AG04450 (cell line): ENCODE results near the gene GAREM2. TPM values are rescaled to one million over a fixed set of nuclear protein-coding genes. Genes with fewer than 3 reads are reported as not detected.

Experiments used
- CTCF ChIA-PET: fragments of 300-600, 350-600 bp; formaldehyde crosslinking; extraction: SDS; loops from one replicate; lab custom pipeline; 2022; ENCODE audit warnings: antibody characterized with exemption, inconsistent platforms; lab: Charles Lee
- POLR2A ChIA-PET: fragments of 350-600 bp; formaldehyde crosslinking; extraction: SDS; loops from one replicate; lab custom pipeline; 2021; ENCODE audit warnings: antibody characterized with exemption, inconsistent platforms; lab: Yijun Ruan, JAX
- DNase-seq: peaks from one replicate; pipeline ENCODE4 v3.0.0-alpha.2; 2011; ENCODE audit warnings: low read depth, low spot score
- H3K27ac ChIP-seq: one replicate; pipeline ENCODE4 v1.5.1; 2012; ENCODE audit warnings: low read depth, low read length, control low read depth
- H3K27me3 ChIP-seq: one replicate; pipeline ENCODE4 v1.6.0; 2012; ENCODE audit warnings: low read length; ENCODE audit not compliant: control insufficient read depth, insufficient read depth
- H3K4me3 ChIP-seq: 2 replicates; pipeline ENCODE4 v1.5.1; 2011; ENCODE audit warnings: mild to moderate bottlenecking, low read depth, low read length, control low read depth
- H3K9me3 ChIP-seq: 2 replicates; pipeline ENCODE4 v1.5.1; 2012; ENCODE audit warnings: low read length; ENCODE audit not compliant: control insufficient read depth, insufficient read depth
- polyA plus RNA-seq: library from polyadenylated mRNA; depleted of rRNA; stranded (reverse); fragments of >200 nt; gene quantifications from 2 replicates; pipeline ENCODE4 v1.2.3, GENCODE V29; 2011
- TF ChIP-seq, protein P1 (sequence below): IDR thresholded peaks from 2 replicates; pipeline ENCODE4 v1.5.1; 2011; ENCODE audit warnings: low read depth, low read length, control low read depth, inconsistent platforms

Gene GAREM2
- polyA plus RNA-seq, 1 experiment, result 2.8 TPM

GRCh38 chr2:26195040-26195984 lies 22.4 kb downstream of the GAREM2 start:
- Histone ChIP-seq H3K27me3 (no peaks in the 10 kb centered on the region), H3K4me3 (no peak overlapping the region), H3K9me3 (no peaks in the 10 kb centered on the region), H3K27ac (no peak overlapping the region)
- ChIA-PET CTCF (no interaction called here), POLR2A (interaction anchor here (0.8 kb wide), 1 partner anchor 136 kb away, joined by 4 read pairs; no protein-coding TSS in a partner anchor)
- DNase-seq, result no peak
- TF ChIP-seq, protein P1, sequence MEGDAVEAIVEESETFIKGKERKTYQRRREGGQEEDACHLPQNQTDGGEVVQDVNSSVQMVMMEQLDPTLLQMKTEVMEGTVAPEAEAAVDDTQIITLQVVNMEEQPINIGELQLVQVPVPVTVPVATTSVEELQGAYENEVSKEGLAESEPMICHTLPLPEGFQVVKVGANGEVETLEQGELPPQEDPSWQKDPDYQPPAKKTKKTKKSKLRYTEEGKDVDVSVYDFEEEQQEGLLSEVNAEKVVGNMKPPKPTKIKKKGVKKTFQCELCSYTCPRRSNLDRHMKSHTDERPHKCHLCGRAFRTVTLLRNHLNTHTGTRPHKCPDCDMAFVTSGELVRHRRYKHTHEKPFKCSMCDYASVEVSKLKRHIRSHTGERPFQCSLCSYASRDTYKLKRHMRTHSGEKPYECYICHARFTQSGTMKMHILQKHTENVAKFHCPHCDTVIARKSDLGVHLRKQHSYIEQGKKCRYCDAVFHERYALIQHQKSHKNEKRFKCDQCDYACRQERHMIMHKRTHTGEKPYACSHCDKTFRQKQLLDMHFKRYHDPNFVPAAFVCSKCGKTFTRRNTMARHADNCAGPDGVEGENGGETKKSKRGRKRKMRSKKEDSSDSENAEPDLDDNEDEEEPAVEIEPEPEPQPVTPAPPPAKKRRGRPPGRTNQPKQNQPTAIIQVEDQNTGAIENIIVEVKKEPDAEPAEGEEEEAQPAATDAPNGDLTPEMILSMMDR, result no peak

DNA sequence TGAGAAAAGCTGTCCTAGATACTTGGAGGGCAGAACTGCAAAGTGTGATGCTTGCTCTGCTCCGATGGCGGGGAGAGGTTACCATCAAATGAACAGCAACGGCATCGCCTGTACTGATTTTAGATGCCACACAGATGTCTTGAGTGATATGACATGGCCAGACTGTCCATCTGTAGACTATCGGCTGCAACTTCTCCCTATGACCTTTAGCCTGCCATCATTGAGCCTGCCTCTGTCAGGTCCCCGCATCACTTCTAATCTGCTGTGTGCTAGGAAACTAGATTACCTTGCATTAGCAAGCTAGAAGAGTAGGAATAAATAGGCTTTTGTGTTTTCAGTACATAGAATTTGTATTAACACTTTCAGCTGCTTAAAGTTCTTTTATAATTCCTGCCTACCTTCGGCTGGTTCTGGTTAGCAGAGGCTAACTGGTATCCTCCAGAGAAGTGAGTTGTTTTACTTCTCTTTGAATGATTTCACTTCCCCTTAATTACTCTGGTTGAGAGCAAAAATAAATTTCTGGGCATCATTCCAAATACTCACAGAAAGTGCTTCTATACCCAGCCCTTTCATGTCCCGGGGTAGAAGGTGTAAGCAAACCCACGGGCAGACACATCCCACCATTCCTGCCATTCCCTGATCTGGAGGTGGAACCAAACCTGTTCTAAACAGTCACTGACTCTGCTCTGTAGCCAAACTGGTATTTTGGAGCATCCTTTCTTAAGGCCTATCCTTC lies 24.0 kb downstream of the GAREM2 start:
- no peak overlapping the region for H3K27ac ChIP-seq
- ChIA-PET POLR2A (no interaction called here), CTCF (no interaction called here)
- no peaks in the 10 kb centered on the region for H3K27me3 ChIP-seq
- DNase-seq, result no peak
- TF ChIP-seq, protein P1, result no peak
- no peaks in the 10 kb centered on the region for H3K9me3 ChIP-seq
- H3K4me3 ChIP-seq, result no peak overlapping the region

- Histone ChIP-seq H3K9me3 (no peaks in the 10 kb centered on the region), H3K27ac (no peak overlapping the region), H3K27me3 (no peaks in the 10 kb centered on the region), H3K4me3 (no peak overlapping the region)
- POLR2A ChIA-PET, result no interaction called here
- CTCF ChIA-PET, result no interaction called here
- TF ChIP-seq, protein P1, result no peak
- no peak for DNase-seq
Observed at GRCh38 chr2:26197516-26197915, 24.6 kb downstream of the GAREM2 start.

- no peak for DNase-seq
- TF ChIP-seq, protein P1, result no peak
- no peaks in the 10 kb centered on the region for H3K27me3 ChIP-seq
- no peaks in the 10 kb centered on the region for H3K9me3 ChIP-seq
- H3K27ac ChIP-seq, result no peak overlapping the region
- CTCF ChIA-PET, result interaction anchor here (1.4 kb wide), 1 partner anchor 252 kb away, joined by 4 read pairs; no protein-coding TSS in a partner anchor
- H3K4me3 ChIP-seq, result no peak overlapping the region
- POLR2A ChIA-PET, result no interaction called here
Observed at GRCh38 chr2:26202981-26203490, 30.1 kb downstream of the GAREM2 start.

- Histone ChIP-seq H3K27ac (no peak overlapping the region), H3K4me3 (no peak overlapping the region), H3K9me3 (no peaks in the 10 kb centered on the region), H3K27me3 (no peaks in the 10 kb centered on the region)
- DNase-seq, result no peak
- TF ChIP-seq, protein P1, result no peak
- ChIA-PET CTCF (no interaction called here), POLR2A (no interaction called here)
Observed at GRCh38 chr2:26203906-26204305, 31.0 kb downstream of the GAREM2 start.
